ENCODE data around the gene ZNF236. TPM values are rescaled to one million over a fixed set of nuclear protein-coding genes. Genes with fewer than 3 reads are reported as not detected.
"Not testable (repeated sequence)": the region's sequence is repeated elsewhere in the genome, so short reads cannot be mapped to it uniquely, and the experiment has no call there.

ZNF236 gene
- total RNA-seq, 1 donor from 2014 or later, result 18.4 TPM

DNA sequence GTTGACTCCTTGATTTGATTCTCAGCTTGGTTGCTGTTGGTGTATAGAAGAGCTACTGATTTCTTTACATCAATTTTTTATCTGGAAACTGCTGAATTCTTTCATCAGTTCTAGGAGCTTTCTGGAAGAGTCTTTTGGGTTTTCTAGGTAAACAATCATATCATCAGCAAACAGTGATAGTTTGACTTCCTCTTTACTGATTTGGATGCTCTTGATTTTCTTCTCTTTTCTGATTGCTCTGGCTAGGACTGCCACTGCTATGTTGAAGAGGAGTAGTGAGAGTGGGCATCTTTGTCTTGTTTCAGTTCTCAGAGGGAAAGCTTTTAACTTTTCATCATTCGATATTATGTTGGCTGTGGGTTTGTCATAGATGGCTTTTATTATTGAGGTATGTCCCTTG is 140.5 kb downstream of the ZNF236 start:
- peaks cover 8% of the 10 kb centered on the region for H3K9me3 Mint-ChIP-seq
- H3K27ac Mint-ChIP-seq (ENCODE audit: unreplicated experiment), result no peak overlapping the region
- no peak for DNase-seq (ENCODE audit: low read depth, low spot score)
- H3K4me3 Mint-ChIP-seq, result no peak overlapping the region
- TF ChIP-seq, protein P1, sequence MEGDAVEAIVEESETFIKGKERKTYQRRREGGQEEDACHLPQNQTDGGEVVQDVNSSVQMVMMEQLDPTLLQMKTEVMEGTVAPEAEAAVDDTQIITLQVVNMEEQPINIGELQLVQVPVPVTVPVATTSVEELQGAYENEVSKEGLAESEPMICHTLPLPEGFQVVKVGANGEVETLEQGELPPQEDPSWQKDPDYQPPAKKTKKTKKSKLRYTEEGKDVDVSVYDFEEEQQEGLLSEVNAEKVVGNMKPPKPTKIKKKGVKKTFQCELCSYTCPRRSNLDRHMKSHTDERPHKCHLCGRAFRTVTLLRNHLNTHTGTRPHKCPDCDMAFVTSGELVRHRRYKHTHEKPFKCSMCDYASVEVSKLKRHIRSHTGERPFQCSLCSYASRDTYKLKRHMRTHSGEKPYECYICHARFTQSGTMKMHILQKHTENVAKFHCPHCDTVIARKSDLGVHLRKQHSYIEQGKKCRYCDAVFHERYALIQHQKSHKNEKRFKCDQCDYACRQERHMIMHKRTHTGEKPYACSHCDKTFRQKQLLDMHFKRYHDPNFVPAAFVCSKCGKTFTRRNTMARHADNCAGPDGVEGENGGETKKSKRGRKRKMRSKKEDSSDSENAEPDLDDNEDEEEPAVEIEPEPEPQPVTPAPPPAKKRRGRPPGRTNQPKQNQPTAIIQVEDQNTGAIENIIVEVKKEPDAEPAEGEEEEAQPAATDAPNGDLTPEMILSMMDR (conservative IDR thresholded peaks at IDR 0.05), result no peak
- H3K4me1 Mint-ChIP-seq, result no peaks in the 10 kb centered on the region
- no peaks in the 10 kb centered on the region for H3K27me3 Mint-ChIP-seq (ENCODE audit: low read depth)
- peaks cover 57% of the 10 kb centered on the region for H3K36me3 Mint-ChIP-seq (ENCODE audit: low read depth)

DNA sequence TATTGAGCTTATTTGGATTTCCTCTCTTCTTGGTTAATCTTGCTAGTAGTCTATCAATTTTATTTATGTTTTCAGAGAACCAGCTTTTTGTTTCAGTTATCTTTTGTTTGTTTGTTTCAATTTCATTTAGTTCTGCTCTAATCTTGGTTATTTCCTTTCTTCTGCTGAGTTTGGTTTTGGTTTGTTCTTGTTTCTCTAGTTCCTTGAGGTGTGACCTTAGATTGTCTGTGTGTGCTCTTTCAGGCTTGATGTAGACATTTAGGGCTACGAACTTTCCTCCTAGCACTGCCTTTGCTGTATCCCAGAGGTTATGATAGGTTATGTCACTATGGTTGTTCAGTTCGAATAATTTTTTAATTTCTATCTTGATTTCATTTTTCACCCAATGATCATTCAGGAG is 141.6 kb downstream of the ZNF236 start:
- H3K4me3 Mint-ChIP-seq, result no peak overlapping the region
- H3K4me1 Mint-ChIP-seq, result no peaks in the 10 kb centered on the region
- peaks cover 57% of the 10 kb centered on the region for H3K36me3 Mint-ChIP-seq (ENCODE audit: low read depth)
- TF ChIP-seq, protein P1 (conservative IDR thresholded peaks at IDR 0.05), result no peak
- no peak overlapping the region for H3K27ac Mint-ChIP-seq (ENCODE audit: unreplicated experiment)
- DNase-seq (ENCODE audit: low read depth, low spot score), result no peak
- H3K9me3 Mint-ChIP-seq, result peaks cover 8% of the 10 kb centered on the region
- no peaks in the 10 kb centered on the region for H3K27me3 Mint-ChIP-seq (ENCODE audit: low read depth)

DNA sequence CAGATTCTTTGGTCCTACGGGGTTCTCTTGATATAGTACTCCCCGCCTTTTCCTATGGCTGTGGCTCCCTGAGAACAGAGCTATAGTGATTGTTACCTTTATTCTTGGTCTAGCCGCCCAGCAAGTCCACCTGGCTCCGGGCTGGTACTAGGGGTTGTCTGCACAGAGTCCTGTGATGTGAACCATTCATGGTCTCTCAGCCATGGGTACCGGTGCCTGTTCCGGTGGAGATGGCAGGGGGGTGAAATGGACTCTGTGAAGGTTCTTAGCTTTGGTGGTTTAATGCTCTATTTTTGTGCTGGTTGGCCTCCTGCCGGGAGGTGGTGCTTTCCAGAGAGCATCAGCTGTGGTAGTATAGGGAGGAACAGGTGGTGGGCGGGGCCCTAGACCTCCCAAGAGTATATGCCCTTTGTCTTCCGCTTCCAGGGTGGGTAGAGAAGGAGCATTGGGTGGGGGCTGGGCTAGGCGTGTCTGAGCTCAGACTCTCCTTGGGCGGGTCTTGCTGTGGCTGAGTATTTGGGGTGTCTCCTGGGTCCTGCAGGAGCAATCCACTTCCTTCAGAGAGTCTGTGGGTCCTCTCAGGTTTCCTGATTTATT is 143.3 kb downstream of the ZNF236 start:
- H3K36me3 Mint-ChIP-seq (ENCODE audit: low read depth), result peaks cover 46% of the 10 kb centered on the region
- H3K9me3 Mint-ChIP-seq; H3K27me3 Mint-ChIP-seq (ENCODE audit: low read depth); H3K27ac Mint-ChIP-seq (ENCODE audit: unreplicated experiment); H3K4me1 Mint-ChIP-seq; DNase-seq (ENCODE audit: low read depth, low spot score); H3K4me3 Mint-ChIP-seq: not testable (repeated sequence)

DNA sequence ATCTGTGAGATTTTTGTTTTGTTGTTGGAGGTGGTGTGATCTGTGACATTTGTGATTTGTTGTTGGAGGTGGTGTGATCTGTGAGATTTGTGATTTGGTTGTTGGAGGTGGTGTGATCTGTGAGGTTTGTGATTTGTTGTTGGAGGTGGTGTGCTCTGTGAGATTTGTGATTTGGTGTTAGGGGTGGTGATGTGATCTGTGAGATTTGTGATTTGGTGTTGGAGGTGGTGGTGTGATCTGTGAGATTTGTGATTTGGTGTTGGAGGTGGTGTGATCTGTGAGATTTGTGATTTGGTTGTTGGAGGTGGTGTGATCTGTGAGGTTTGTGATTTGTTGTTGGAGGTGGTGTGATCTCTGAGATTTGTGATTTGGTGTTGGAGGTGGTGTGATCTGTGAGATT is 144.9 kb downstream of the ZNF236 start:
- peaks cover 10% of the 10 kb centered on the region for H3K4me1 Mint-ChIP-seq
- H3K4me3 Mint-ChIP-seq; H3K27ac Mint-ChIP-seq (ENCODE audit: unreplicated experiment); H3K27me3 Mint-ChIP-seq (ENCODE audit: low read depth); DNase-seq (ENCODE audit: low read depth, low spot score); H3K9me3 Mint-ChIP-seq: not testable (repeated sequence)
- H3K36me3 Mint-ChIP-seq (ENCODE audit: low read depth), result peaks cover 32% of the 10 kb centered on the region

DNA sequence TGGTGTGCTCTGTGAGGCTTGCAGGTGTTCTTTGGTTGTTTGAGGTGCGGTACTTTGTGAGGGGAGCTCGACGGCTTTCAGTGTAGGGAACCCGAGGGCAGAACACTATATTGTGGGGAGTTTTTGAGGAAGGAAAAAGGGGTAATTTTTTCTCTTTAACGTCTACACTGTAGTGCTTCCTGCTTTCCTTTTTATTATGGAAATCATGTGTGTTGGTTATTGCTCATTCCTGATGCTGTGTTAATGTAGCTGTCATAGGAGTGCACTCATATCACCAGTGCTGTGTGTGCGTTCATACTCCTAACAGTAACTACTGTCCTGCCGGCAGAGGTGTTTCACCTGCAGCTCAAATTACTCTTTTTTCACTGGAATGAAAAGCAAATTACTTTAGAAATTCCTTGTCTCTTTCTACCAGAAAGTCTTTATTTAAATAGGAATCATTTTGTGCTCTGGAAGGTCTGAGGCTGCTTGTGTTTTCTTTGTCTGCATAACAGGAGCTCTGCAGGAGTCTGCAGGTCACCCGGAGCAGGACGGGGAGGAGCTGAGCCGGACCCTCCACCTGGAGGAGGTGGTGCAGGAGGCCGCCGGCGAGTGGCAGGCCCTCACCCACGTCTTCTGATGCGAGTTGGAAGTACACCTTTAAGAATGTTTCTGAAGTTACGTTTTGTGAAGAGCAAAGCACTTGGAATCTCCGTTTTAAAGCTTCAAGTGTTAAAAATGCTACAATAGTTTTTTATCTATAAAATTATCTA is 145.5 kb downstream of the ZNF236 start:
- Mint-ChIP-seq H3K4me1 (peaks cover 10% of the 10 kb centered on the region), H3K4me3 (no peak overlapping the region), H3K9me3 (peaks cover 2% of the 10 kb centered on the region), H3K27ac (ENCODE audit: unreplicated experiment) (no peak overlapping the region), H3K36me3 (ENCODE audit: low read depth) (peaks cover 26% of the 10 kb centered on the region), H3K27me3 (ENCODE audit: low read depth) (no peaks in the 10 kb centered on the region)
- no peak for DNase-seq (ENCODE audit: low read depth, low spot score)
- TF ChIP-seq, protein P1 (conservative IDR thresholded peaks at IDR 0.05), result no peak

DNA sequence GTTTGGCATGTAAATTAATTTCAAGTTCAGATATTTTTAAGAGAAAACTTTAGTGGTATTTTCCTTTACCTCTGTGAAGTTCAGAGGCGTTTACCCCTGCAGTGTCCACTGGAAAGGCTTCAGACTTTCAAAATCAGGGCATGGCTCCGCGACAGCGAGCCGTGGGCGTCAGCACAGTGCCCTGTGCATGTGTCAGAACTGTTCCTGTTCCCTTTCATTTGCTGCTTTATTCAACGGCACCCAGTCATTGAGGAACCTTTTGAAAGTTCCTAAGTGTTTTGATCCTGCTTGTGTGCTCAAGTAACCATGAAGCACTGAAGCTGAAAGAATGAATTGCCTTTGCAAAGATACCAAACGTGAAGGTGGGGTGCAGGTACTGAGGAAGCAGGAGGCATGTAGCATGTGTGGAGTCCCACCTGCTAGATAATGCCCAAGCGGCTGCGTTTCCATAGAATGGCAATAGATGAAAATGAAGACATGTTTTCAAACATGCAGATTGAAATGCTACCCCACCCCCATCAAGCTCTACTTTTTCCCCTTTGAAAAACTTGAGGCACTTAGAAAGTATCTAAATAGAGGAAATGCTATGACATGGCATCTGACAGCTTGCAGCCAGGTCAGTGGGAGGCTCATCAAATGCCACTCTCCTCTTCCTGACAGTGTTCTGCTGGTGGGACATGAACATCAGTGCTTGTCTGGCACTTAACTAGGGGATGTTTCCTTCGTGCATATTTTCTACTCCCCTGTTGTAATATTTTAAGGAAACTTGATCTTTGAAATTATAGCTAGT is 148.6 kb downstream of the ZNF236 start:
- Mint-ChIP-seq H3K9me3 (no peaks in the 10 kb centered on the region), H3K4me3 (no peak overlapping the region), H3K27me3 (ENCODE audit: low read depth) (no peaks in the 10 kb centered on the region), H3K27ac (ENCODE audit: unreplicated experiment) (no peak overlapping the region), H3K36me3 (ENCODE audit: low read depth) (no peaks in the 10 kb centered on the region), H3K4me1 (peaks cover 27% of the 10 kb centered on the region)
- DNase-seq (ENCODE audit: low read depth, low spot score), result no peak
- TF ChIP-seq, protein P1 (conservative IDR thresholded peaks at IDR 0.05), result no peak
